ENCODE measurements around the gene SLIT1.

SLIT1 gene

DNA sequence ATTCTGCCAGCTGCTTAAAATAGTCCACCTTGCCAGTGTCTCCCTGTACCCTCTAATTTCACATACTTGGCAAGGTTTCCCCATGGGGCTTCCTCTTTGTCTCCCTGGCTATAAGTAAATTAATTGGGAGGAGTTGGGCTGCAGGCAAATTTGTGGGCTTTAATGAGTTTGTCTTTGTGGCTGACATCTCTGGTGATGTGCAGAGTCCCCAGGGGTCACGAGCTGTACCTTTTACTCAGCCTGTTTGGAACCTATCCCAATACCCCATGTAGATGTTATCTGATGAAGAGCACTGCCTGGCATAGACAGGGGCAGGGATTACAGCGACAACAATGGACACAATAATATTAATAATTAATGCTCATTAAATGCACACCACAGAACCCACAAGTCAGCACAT lies 132.5 kb downstream of the SLIT1 start:
- TF ChIP-seq, protein P1, sequence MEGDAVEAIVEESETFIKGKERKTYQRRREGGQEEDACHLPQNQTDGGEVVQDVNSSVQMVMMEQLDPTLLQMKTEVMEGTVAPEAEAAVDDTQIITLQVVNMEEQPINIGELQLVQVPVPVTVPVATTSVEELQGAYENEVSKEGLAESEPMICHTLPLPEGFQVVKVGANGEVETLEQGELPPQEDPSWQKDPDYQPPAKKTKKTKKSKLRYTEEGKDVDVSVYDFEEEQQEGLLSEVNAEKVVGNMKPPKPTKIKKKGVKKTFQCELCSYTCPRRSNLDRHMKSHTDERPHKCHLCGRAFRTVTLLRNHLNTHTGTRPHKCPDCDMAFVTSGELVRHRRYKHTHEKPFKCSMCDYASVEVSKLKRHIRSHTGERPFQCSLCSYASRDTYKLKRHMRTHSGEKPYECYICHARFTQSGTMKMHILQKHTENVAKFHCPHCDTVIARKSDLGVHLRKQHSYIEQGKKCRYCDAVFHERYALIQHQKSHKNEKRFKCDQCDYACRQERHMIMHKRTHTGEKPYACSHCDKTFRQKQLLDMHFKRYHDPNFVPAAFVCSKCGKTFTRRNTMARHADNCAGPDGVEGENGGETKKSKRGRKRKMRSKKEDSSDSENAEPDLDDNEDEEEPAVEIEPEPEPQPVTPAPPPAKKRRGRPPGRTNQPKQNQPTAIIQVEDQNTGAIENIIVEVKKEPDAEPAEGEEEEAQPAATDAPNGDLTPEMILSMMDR (IDR thresholded peaks at IDR 0.05; ENCODE audit: insufficient read depth, low read depth, low read length, missing control alignments), result no peak
- H3K4me3 ChIP-seq (ENCODE audit: low read depth, low read length), result no peak overlapping the region
- DNase-seq (ENCODE audit: low read depth), result no peak

DNA sequence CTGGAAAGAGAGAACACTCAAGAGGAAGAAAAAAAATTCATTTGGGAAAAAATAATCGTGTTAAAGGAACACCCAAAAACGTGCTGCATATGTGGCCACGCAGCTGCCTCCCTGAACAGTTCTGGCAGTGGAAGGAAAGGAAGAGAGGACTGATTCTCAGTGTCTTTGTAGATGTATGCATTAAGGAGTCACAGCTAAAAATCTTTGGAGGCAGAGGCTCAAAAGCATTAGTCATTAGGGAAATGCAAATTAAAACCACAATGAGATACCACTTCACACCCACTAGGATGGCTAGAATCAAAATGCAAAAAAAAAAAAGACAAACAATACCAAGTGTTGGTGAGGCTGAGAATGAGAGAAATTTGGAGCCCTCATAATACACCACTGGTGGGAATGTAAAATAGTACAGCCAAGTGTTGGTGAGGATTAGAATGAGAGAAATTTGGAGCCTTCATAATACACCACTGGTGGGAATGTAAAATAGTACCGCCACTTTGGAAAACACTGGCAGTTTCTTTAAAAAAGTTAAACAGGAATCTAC lies 134.7 kb downstream of the SLIT1 start:
- no peak overlapping the region for H3K4me3 ChIP-seq (ENCODE audit: low read depth, low read length)
- no peak for DNase-seq (ENCODE audit: low read depth)
- TF ChIP-seq, protein P1 (IDR thresholded peaks at IDR 0.05; ENCODE audit: insufficient read depth, low read depth, low read length, missing control alignments), result no peak

DNA sequence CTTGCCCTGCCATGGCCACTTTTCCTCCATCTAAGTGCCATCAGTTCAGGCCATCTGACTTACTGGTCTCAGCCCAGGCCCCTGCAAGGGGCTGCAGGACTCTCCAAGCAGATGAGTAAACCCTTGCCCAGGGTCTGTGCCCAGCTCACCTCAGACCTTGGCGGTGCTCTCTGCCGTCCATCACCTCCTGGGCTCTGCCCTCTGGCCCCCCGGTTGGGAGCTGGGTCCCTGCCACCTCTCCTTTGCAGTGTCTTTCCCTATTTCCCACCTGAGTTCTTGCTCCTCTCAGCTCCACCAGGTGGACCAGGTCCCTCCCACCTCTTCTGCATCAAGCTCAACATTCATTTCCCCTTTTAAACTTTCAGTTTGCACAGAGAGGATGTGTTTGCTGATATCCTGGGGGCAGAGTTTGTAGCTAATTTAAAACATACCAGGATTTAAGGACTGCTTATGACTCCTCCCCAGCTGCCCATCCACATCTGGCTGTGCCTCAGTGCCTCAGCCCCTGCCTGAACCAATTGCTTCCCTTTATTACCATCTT lies 135.5 kb downstream of the SLIT1 start:
- H3K4me3 ChIP-seq (ENCODE audit: low read depth, low read length), result no peak overlapping the region
- DNase-seq (ENCODE audit: low read depth), result peak; percentile 10
- TF ChIP-seq, protein P1 (IDR thresholded peaks at IDR 0.05; ENCODE audit: insufficient read depth, low read depth, low read length, missing control alignments), result no peak

DNA sequence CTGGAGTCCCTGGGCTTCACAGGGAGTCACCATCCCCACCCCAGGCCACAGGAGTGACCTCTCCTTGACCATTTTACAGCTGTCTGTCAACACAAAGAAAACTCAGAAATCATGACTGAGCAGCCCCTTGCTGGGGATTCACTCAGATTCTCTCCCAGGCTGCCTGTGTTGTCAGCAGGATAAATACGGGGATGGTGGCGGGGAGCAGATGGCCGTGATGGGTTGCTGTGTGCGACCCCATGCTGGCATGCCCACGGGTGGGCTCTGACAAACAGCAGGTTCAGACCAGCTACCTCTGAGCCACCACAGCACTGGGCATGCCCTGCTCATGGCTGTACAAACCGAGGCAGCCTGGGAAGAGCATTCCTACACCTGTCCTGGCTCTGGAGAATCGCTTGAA lies 136.1 kb downstream of the SLIT1 start:
- DNase-seq (ENCODE audit: low read depth), result no peak
- TF ChIP-seq, protein P1 (IDR thresholded peaks at IDR 0.05; ENCODE audit: insufficient read depth, low read depth, low read length, missing control alignments), result no peak
- H3K4me3 ChIP-seq (ENCODE audit: low read depth, low read length), result no peak overlapping the region

DNA sequence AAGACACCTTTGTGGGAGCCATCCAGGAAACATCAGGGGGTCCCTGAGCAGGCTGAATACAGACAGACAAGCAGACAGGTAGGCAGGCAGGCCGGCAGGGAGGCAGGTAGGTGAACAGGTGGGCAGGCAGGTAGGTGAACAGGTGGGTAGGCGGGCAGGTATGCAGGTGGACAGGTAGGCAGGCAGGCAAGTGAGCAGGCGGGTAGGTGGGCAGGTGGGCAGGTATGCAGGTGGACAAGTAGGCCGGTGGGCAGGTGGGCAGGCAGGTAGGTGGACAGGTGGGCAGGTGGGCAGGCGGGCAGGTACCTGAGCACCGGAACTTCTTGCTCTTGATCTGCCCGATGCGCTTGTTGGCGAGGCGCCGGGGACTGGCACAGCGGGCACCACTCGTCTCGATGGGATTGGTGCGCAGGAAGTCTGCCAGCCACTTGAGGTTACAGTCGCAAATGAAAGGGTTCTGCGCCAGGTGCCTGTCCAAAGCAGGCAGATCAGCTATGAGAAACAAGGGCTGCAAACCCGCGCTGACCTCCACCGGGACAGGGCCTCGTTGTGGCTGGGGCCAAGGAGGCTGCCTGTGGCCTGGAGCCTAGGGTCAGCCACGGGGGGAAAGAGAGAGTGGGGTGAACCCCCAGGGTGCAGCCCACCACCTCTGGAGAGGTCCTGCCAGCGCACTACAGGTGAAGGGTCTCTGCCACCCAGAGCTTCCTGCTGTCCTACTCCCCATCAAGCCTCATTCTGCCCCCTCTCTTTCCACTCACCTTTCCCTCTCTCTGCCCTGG lies 136.9 kb downstream of the SLIT1 start:
- no peak overlapping the region for H3K4me3 ChIP-seq (ENCODE audit: low read depth, low read length)
- no peak for DNase-seq (ENCODE audit: low read depth)
- TF ChIP-seq, protein P1 (IDR thresholded peaks at IDR 0.05; ENCODE audit: insufficient read depth, low read depth, low read length, missing control alignments), result no peak

DNA sequence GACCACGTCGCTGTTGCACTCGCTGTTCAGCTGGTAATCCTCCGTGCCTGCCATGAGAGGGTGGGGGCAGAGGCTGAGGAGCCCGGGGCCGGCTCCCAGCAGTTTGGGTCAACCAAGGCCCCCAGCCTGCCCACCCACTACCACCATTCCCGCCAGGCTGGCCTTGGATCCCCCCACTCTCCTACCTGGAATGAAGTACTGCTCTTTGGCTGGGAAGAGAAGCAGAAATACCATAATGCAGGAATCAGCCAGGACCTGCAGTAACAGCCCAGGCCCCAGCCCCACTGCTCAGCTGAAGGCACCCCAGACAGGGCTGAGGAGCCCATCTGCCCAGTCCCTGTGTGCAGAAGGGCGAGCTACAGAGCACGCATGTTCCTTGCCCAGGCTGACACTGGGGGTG lies 138.0 kb downstream of the SLIT1 start:
- no peak for DNase-seq (ENCODE audit: low read depth)

More for the DNA sequence above, 138.0 kb downstream of the SLIT1 start:
- TF ChIP-seq, protein P1 (IDR thresholded peaks at IDR 0.05; ENCODE audit: insufficient read depth, low read depth, low read length, missing control alignments), result no peak
- H3K4me3 ChIP-seq (ENCODE audit: low read depth, low read length), result no peak overlapping the region

All from GM12865 (cell line).